A673 (cell line): ENCODE data around the gene HS3ST5. TPM values are rescaled to one million over a fixed set of nuclear protein-coding genes. Genes with fewer than 3 reads are reported as not detected.

ENCODE experiments used
- BruUV-seq: library from RNA; stranded (reverse); fragments of 400-500 nt; replicated peaks from 2 replicates; lab custom pipeline; 2021; lab: Mats Ljungman, UMichigan
- CTCF ChIA-PET: fragments of 300-600 bp; sonication (Branson Sonifier 250); formaldehyde crosslinking; loops from one replicate; lab custom pipeline; 2022; ENCODE audit warnings: antibody characterized with exemption; lab: Charles Lee
- POLR2A ChIA-PET: fragments of 300-600 bp; sonication (Branson Sonifier 250); formaldehyde crosslinking; loops from one replicate; lab custom pipeline; 2022; ENCODE audit warnings: antibody characterized with exemption; ENCODE audit not compliant: low non-redundant PET; lab: Charles Lee
- DNase-seq: peaks from one replicate; pipeline ENCODE4 v3.0.0-alpha.2; 2015; ENCODE audit warnings: low spot score
- H3K27ac ChIP-seq: fragments of 200-600 bp; sonication (generic); 2 replicates; pipeline ENCODE4 v1.5.1; 2016; ENCODE audit warnings: mixed run types, low read depth, mild to moderate bottlenecking, mixed read lengths, antibody characterized with exemption, low read length; ENCODE audit not compliant: poor library complexity, severe bottlenecking
- H3K27me3 ChIP-seq: fragments of 200-600 bp; sonication (generic); replicated peaks from 2 replicates; pipeline ENCODE4 v1.6.1; 2017; ENCODE audit warnings: mixed run types, low read depth, mild to moderate bottlenecking, mixed read lengths, antibody characterized with exemption, low read length; ENCODE audit not compliant: insufficient read depth, poor library complexity
- H3K36me3 ChIP-seq: fragments of 200-600 bp; sonication (generic); 2 replicates; pipeline ENCODE4 v1.6.1; 2016; ENCODE audit warnings: mixed run types, mild to moderate bottlenecking, mixed read lengths, antibody characterized with exemption, low read length; ENCODE audit not compliant: insufficient read depth, poor library complexity, severe bottlenecking
- H3K4me1 ChIP-seq: fragments of 200-600 bp; sonication (generic); 2 replicates; pipeline ENCODE4 v1.6.1; 2017; ENCODE audit warnings: mixed run types, mild to moderate bottlenecking, mixed read lengths, antibody characterized with exemption, low read length; ENCODE audit not compliant: insufficient read depth, poor library complexity, severe bottlenecking
- H3K4me3 ChIP-seq: fragments of 200-600 bp; sonication (generic); 2 replicates; pipeline ENCODE4 v1.5.1; 2016; ENCODE audit warnings: low read depth, mixed run types, mild to moderate bottlenecking, mixed read lengths, low read length; ENCODE audit not compliant: poor library complexity, severe bottlenecking
- H3K9me3 ChIP-seq: fragments of 200-600 bp; sonication (generic); 2 replicates; pipeline ENCODE4 v1.6.1; 2016; ENCODE audit warnings: mixed run types, low read depth, mild to moderate bottlenecking, mixed read lengths, antibody characterized with exemption, low read length; ENCODE audit not compliant: poor library complexity, severe bottlenecking
- EZH2 ChIP-seq: fragments of 200-600 bp; sonication (generic); IDR thresholded peaks from 2 replicates; pipeline ENCODE4 v1.6.1; 2017; ENCODE audit warnings: borderline replicate concordance, low read depth, mild to moderate bottlenecking, mixed read lengths, antibody characterized with exemption, low read length; ENCODE audit not compliant: poor library complexity, severe bottlenecking
- intact Hi-C: fragments of 100-400 bp; cut with micrococcal nuclease; formaldehyde crosslinking; loops from one replicate; pipeline ENCODE4 v1.10.0; 2022; ENCODE audit not compliant: unreplicated experiment
- total RNA-seq: library from RNA; stranded (reverse); gene quantifications from 2 replicates; pipeline ENCODE4 v1.2.3, GENCODE V29; 2021
- TF ChIP-seq, protein P1 (sequence below): fragments of 300-800, 200-600 bp; sonication (generic); conservative IDR thresholded peaks from 2 replicates; pipeline ENCODE4 v1.5.1; 2017; ENCODE audit warnings: low read depth, mild to moderate bottlenecking, antibody characterized with exemption, low read length, moderate library complexity, mixed read lengths

Gene HS3ST5
- total RNA-seq, 1 experiment from 2014 or later = not detected

GRCh38 chr6:114033606-114034005 is 309.2 kb downstream of the HS3ST5 start:
- Histone ChIP-seq H3K9me3 (no peaks in the 10 kb centered on the region), H3K4me3 (no peak overlapping the region), H3K36me3 (no peaks in the 10 kb centered on the region), H3K27me3 (no peaks in the 10 kb centered on the region), H3K4me1 (no peaks in the 10 kb centered on the region), H3K27ac (no peak overlapping the region)
- ChIA-PET POLR2A (no interaction called here), CTCF (no interaction called here)
- DNase-seq = no peak
- no TSS peak for BruUV-seq
- TF ChIP-seq, protein P1, sequence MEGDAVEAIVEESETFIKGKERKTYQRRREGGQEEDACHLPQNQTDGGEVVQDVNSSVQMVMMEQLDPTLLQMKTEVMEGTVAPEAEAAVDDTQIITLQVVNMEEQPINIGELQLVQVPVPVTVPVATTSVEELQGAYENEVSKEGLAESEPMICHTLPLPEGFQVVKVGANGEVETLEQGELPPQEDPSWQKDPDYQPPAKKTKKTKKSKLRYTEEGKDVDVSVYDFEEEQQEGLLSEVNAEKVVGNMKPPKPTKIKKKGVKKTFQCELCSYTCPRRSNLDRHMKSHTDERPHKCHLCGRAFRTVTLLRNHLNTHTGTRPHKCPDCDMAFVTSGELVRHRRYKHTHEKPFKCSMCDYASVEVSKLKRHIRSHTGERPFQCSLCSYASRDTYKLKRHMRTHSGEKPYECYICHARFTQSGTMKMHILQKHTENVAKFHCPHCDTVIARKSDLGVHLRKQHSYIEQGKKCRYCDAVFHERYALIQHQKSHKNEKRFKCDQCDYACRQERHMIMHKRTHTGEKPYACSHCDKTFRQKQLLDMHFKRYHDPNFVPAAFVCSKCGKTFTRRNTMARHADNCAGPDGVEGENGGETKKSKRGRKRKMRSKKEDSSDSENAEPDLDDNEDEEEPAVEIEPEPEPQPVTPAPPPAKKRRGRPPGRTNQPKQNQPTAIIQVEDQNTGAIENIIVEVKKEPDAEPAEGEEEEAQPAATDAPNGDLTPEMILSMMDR = no peak
- no peak for TF ChIP-seq EZH2
- intact Hi-C loops = no loop called here

DNA sequence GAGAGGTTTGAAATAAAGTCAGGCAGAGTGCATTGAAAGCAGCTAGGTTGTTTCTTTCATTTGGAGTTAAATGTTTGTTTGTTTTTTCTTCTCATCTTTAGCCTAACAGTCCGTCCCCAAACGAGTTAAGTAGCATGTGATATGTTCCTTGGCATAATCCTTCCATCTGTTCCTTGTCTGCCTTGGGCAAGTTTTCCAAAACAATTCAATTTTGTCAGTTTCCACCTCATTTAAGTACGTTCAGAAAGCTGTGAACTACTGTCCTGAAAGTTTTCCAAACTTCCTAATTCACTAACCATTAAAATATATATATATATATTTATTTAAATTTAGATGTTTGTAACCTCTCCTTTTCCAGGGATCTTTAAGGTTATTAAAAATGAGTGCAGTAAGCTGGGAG is 310.1 kb downstream of the HS3ST5 start:
- intact Hi-C loops = no loop called here
- Histone ChIP-seq H3K27me3 (no peaks in the 10 kb centered on the region), H3K27ac (no peak overlapping the region), H3K36me3 (no peaks in the 10 kb centered on the region), H3K4me1 (no peaks in the 10 kb centered on the region), H3K9me3 (no peaks in the 10 kb centered on the region), H3K4me3 (no peak overlapping the region)
- TF ChIP-seq, protein P1 = no peak
- no peak for TF ChIP-seq EZH2
- no peak for DNase-seq
- ChIA-PET POLR2A (no interaction called here), CTCF (no interaction called here)
- BruUV-seq = no TSS peak

DNA sequence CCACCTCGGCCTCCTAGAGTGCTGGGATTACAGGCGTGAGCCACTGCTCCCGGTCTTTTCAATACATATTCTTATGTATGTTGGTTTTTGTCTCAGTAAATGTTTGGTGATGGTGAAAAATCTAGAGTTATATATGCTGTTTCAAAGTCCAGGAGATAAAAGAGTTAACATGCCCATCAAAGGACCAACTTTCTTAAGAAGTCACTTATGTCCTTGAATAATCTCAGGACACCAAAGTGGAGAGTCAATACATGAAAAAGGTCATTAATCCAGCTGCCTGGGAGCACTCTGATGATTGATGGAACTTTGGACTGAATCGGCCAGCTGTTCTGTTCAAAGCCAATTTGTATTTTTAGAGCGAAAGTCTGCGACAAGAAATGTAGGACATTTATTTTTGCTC is 312.1 kb downstream of the HS3ST5 start:
- H3K4me1 ChIP-seq = no peaks in the 10 kb centered on the region
- H3K4me3 ChIP-seq = no peak overlapping the region
- no peak for DNase-seq
- CTCF ChIA-PET = no interaction called here
- BruUV-seq = no TSS peak
- TF ChIP-seq EZH2 = no peak
- no peak overlapping the region for H3K27ac ChIP-seq
- no peaks in the 10 kb centered on the region for H3K27me3 ChIP-seq
- no peaks in the 10 kb centered on the region for H3K36me3 ChIP-seq
- intact Hi-C loops = no loop called here
- no peaks in the 10 kb centered on the region for H3K9me3 ChIP-seq
- POLR2A ChIA-PET = no interaction called here

DNA sequence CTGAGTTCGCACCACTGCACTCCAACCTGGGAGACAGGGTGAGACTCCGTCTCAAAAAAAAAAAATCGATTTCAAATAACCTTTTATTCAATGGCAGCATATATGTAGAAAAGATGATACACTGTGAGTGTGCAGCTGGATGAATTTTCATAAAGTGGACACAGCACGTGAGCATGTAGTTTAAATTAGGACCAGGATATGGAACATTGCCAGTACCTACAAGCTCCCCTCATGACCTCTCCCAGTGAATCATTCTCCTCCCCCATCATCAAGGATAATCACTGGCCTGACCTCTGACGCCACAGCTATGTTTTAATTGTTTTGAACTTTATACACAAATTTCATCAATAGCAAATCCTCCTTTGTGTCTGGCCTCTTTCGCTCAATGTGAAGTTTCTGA is 318.1 kb downstream of the HS3ST5 start:
- no peak overlapping the region for H3K4me3 ChIP-seq
- H3K27me3 ChIP-seq = no peaks in the 10 kb centered on the region
- no peaks in the 10 kb centered on the region for H3K36me3 ChIP-seq
- POLR2A ChIA-PET = no interaction called here
- intact Hi-C loops = no loop called here
- no peaks in the 10 kb centered on the region for H3K9me3 ChIP-seq
- DNase-seq = no peak
- TF ChIP-seq, protein P1 = no peak
- no peak for TF ChIP-seq EZH2
- H3K27ac ChIP-seq = no peak overlapping the region
- CTCF ChIA-PET = no interaction called here
- H3K4me1 ChIP-seq = no peaks in the 10 kb centered on the region
- BruUV-seq = no TSS peak
